Sigmoid colon (tissue), 4 donors: ENCODE results near the gene SLC17A8.

Experiments
- EP300 ChIP-seq, 4 donors: sonication (generic); formaldehyde crosslinking; IDR thresholded peaks; one replicate each; pipeline ENCODE4 v1.6.1; 2017; ENCODE audit warnings: antibody characterized with exemption in 4 of 4
- TF ChIP-seq, protein P1 (sequence below), 4 experiments: fragments of 450-650 bp in 3 of 4; fragments of 200-600 bp in 1 of 4; IDR thresholded peaks; one replicate each; pipeline ENCODE4 v1.5.1; 2016 to 2019; ENCODE audit warnings: antibody characterized with exemption in 4 of 4, mild to moderate bottlenecking in 3 of 4, moderate library complexity in 2 of 4

DNA sequence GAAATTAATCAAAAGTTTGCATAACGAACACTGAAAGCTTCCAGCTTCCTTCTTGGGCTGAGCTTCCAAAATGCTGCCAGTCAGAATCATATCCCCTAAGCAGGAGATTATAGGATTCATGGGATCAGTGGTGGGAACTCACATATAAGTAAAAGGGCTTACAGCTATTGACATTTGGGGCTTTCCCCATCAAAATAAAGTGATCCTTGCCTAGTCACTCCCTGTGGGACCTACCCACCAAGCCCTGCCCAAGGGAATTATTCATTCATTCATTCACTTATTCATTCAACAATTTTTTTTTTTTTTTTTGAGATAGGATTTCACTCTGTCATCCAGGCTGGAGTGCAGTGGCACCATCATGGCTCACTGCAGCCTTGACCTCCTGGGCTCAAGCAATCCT, 69.3 kb downstream of the SLC17A8 start:
- no peak for TF ChIP-seq EP300 (IDR thresholded peaks at IDR 0.05)
- TF ChIP-seq, protein P1, sequence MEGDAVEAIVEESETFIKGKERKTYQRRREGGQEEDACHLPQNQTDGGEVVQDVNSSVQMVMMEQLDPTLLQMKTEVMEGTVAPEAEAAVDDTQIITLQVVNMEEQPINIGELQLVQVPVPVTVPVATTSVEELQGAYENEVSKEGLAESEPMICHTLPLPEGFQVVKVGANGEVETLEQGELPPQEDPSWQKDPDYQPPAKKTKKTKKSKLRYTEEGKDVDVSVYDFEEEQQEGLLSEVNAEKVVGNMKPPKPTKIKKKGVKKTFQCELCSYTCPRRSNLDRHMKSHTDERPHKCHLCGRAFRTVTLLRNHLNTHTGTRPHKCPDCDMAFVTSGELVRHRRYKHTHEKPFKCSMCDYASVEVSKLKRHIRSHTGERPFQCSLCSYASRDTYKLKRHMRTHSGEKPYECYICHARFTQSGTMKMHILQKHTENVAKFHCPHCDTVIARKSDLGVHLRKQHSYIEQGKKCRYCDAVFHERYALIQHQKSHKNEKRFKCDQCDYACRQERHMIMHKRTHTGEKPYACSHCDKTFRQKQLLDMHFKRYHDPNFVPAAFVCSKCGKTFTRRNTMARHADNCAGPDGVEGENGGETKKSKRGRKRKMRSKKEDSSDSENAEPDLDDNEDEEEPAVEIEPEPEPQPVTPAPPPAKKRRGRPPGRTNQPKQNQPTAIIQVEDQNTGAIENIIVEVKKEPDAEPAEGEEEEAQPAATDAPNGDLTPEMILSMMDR (IDR thresholded peaks at IDR 0.05), result no peak
